Lung (tissue), 12 donors: ENCODE results near the gene RIN1. TPM values are rescaled to one million over a fixed set of nuclear protein-coding genes. Genes with fewer than 3 reads are reported as not detected.
A peak's percentile ranks its signal among the peaks of the same experiment; 100 is the strongest.

Experiments
- ATAC-seq: fragments of 200-7000 bp; cut with Tn5 transposase; one replicate; pipeline ENCODE4 v1.9.1; 2020; ENCODE audit warnings: moderate number of reproducible peaks; ENCODE audit not compliant: insufficient read depth, low FRiP score
- DNase-seq, 3 donors: peaks; one replicate each; pipeline ENCODE4 v3.0.0-alpha.2; 2013 to 2017
- H3K27ac ChIP-seq, 2 donors: one replicate each; pipeline ENCODE4 v1.5.1; 2013; ENCODE audit warnings: mild to moderate bottlenecking in 2 of 2, moderate library complexity in 2 of 2, control low read depth in 1 of 2, inconsistent platforms in 1 of 2, low read depth in 1 of 2, low read length in 1 of 2
- H3K27me3 ChIP-seq, 3 donors: one replicate each; pipeline ENCODE4 v1.5.1; 2013; ENCODE audit warnings: low read length in 2 of 3; ENCODE audit not compliant: control insufficient read depth in 3 of 3, insufficient read depth in 3 of 3
- H3K36me3 ChIP-seq, 4 donors: one replicate each; pipeline ENCODE4 v1.5.1; 2013; ENCODE audit warnings: low read length in 4 of 4, mild to moderate bottlenecking in 1 of 4, moderate library complexity in 1 of 4; ENCODE audit not compliant: control insufficient read depth in 4 of 4, insufficient read depth in 4 of 4
- H3K4me1 ChIP-seq, 5 donors: one replicate each; pipeline ENCODE4 v1.5.1; 2013; ENCODE audit warnings: low read length in 5 of 5, mild to moderate bottlenecking in 2 of 5, moderate library complexity in 1 of 5; ENCODE audit not compliant: control insufficient read depth in 5 of 5, insufficient read depth in 5 of 5
- H3K4me3 ChIP-seq: one replicate; pipeline ENCODE4 v1.5.1; 2013; ENCODE audit warnings: mild to moderate bottlenecking, control low read depth, moderate library complexity
- H3K9ac ChIP-seq, 2 donors: one replicate each; pipeline ENCODE4 v1.5.1; 2013; ENCODE audit warnings: low read length in 2 of 2, control low read depth in 1 of 2; ENCODE audit not compliant: insufficient read depth in 1 of 2
- H3K9me3 ChIP-seq, 4 donors: one replicate each; pipeline ENCODE4 v1.5.1; 2013; ENCODE audit warnings: low read length in 3 of 4, mild to moderate bottlenecking in 1 of 4, moderate library complexity in 1 of 4; ENCODE audit not compliant: control insufficient read depth in 4 of 4, insufficient read depth in 3 of 4
- WGBS, 2 donors: extraction: QIAGEN DNeasy Blood & Tissue Kit; methylation state at CpG; one replicate each; pipeline ENCODE4 v1.1.7; 2013; 5-methylcytosine and 5-hydroxymethylcytosine counted together
- polyA plus RNA-seq, 2 donors: library from polyadenylated mRNA; stranded (reverse); fragments of 200-250 nt; gene quantifications; one replicate each; pipeline ENCODE4 v1.2.1, GENCODE V29; 2013
- total RNA-seq, 2 donors: library from RNA; depleted of rRNA in 1 of 2; stranded (reverse); fragments of >200 nt in 1 of 2; gene quantifications; one replicate each; pipeline ENCODE4 v1.2.1, GENCODE V29; 2014 to 2021
- TF ChIP-seq, protein P1 (sequence below): IDR thresholded peaks from 2 replicates; pipeline ENCODE4 v1.5.1; 2012; ENCODE audit warnings: mild to moderate bottlenecking; ENCODE audit errors: control extremely low read depth, extremely low read depth
- donor health status: control.
- donor health status: control.
- donor health status: Bipolar disorder and iron deficiency.
- donor health status: healthy.
- donor health status: DM: yes; HTN: yes; CAD: no.

RIN1 gene
- total and polyA plus RNA-seq, 4 donors: 1.9 to 15.1 (median 9.6) TPM

- Histone ChIP-seq H3K4me1 (peaks cover 0 to 22% (median 12%) of the 10 kb centered on the region in 5 donors), H3K27ac (peak overlapping the region; percentile 93 to 97), H3K36me3 (peaks cover 3 to 17% (median 10%) of the 10 kb centered on the region in 4 donors), H3K27me3 (peaks cover 0 to 14% (median 14%) of the 10 kb centered on the region in 3 donors), H3K9me3 (no peaks in the 10 kb centered on the region), H3K4me3 (peak overlapping the region; percentile 90), H3K9ac (peak overlapping the region; percentile 69 to 96)
- WGBS, 2 donors: 40 to 45% methylated on average over 20 of the region's 20 CpGs
- ATAC-seq (no peak), DNase-seq (peak in 2 of 3 donors; percentile 29 to 31)
- TF ChIP-seq, protein P1, sequence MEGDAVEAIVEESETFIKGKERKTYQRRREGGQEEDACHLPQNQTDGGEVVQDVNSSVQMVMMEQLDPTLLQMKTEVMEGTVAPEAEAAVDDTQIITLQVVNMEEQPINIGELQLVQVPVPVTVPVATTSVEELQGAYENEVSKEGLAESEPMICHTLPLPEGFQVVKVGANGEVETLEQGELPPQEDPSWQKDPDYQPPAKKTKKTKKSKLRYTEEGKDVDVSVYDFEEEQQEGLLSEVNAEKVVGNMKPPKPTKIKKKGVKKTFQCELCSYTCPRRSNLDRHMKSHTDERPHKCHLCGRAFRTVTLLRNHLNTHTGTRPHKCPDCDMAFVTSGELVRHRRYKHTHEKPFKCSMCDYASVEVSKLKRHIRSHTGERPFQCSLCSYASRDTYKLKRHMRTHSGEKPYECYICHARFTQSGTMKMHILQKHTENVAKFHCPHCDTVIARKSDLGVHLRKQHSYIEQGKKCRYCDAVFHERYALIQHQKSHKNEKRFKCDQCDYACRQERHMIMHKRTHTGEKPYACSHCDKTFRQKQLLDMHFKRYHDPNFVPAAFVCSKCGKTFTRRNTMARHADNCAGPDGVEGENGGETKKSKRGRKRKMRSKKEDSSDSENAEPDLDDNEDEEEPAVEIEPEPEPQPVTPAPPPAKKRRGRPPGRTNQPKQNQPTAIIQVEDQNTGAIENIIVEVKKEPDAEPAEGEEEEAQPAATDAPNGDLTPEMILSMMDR: no peak
These were observed 48.2 kb downstream of the RIN1 start for GRCh38 chr11:66287889-66288670.

DNA sequence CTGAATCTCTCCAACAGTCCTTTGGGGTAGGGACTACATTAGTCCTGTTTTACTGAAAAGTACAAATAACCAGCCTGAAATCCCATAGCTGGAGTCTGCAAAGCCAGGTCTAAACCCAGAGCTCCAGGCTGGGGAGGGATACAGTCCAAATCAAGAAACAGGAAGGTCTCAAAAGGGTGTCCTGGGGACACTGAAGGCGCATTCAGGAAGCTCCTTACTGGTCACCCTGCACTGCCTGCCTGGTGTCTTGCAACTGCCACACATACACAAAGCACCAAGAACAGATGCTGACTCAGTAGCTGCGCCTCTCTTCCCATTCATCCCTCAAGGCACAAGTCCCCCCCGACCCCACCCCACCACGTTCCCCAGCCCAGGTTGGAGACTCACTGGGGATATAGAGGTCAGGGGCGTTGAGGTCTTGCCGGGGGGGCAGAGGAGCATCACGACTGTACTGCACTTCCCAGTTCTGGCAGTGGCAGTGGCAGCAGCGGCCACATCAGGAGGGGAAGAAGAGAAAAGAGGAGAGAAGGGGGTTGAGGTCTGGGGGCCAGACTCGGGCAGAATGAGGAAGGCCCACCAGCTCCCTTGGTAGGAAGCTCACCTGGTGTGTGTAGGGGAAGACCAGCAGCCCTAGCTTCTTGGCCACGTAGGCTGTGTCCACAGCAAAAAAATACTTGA, 48.9 kb downstream of the RIN1 start:
- Histone ChIP-seq H3K27me3 (peaks cover 0 to 8% (median 7%) of the 10 kb centered on the region in 3 donors), H3K4me3 (no peak overlapping the region), H3K9ac (no peak overlapping the region), H3K27ac (no peak overlapping the region), H3K4me1 (peaks cover 0 to 21% (median 12%) of the 10 kb centered on the region in 5 donors), H3K36me3 (peaks cover 3 to 18% (median 10%) of the 10 kb centered on the region in 4 donors), H3K9me3 (no peaks in the 10 kb centered on the region)
- TF ChIP-seq, protein P1: no peak
- DNase-seq: no peak
- no peak for ATAC-seq
- 51 to 69% methylated on average over 10 of the region's 10 CpGs for WGBS, 2 donors

DNA sequence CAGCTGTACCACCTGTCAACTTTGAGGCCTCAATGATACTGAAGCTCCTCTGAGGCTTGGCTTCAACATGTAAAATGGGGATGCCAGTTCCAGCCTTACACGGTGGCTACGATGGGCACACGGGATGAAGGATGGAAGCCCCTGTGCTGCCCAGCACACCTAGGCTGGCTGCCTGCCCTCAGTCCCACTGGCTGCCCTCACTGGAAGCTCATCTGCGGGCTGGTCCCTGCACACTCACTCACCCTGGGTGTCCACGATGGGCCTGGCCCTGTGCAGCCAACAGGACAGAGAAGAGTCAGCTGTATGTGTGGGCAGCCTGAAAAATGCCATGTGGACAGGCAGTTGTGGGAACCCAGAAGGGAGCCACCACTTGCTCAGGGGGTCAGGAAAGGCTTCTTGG, 49.5 kb downstream of the RIN1 start:
- Histone ChIP-seq H3K27ac (no peak overlapping the region), H3K4me1 (peaks cover 4 to 19% (median 12%) of the 10 kb centered on the region in 5 donors), H3K27me3 (peaks cover 0 to 8% (median 6%) of the 10 kb centered on the region in 3 donors), H3K36me3 (peaks cover 3 to 18% (median 10%) of the 10 kb centered on the region in 4 donors), H3K9me3 (no peaks in the 10 kb centered on the region), H3K9ac (no peak overlapping the region), H3K4me3 (no peak overlapping the region)
- ATAC-seq (no peak), DNase-seq (no peak)
- TF ChIP-seq, protein P1: no peak
- 88 to 93% methylated on average over 5 of the region's 5 CpGs for WGBS, 2 donors
